Measurements from ENCODE around the gene ATP10A.

ATP10A gene

DNA sequence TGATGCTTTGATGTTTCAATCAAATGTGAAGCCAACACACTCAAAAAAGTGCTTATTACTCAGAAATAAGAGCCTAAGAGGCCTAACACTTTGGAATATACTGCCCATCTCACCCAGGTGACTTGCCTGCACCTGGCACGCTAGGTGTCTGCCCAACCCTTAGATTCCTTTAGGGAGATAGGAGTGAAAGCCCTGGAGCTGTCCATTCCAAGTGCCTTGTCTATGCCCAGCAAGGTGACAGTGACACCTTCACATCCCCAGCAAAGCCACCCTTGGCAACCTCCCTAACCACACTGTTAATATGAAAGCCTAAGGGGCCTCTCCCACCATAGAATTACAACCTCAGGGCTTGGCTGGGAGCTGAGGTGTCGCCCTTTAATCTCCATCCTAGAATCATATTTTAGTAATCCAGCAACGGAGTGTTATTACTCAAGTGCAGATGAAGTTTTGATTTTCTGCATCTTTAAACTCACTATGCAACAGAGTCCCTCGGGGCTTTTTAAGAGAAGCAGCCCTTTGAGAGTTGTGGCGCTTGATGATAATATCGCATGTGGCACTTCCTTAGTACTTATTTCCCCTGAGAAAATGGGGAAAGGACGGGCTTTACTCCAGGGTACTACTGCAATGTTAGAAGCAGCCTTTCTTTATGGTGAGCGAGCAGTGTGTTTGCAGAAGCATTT is 24.8 kb downstream of the ATP10A start:
- no peak for DNase-seq (ENCODE audit: extremely low read depth, low read depth)
- TF ChIP-seq, protein P1, sequence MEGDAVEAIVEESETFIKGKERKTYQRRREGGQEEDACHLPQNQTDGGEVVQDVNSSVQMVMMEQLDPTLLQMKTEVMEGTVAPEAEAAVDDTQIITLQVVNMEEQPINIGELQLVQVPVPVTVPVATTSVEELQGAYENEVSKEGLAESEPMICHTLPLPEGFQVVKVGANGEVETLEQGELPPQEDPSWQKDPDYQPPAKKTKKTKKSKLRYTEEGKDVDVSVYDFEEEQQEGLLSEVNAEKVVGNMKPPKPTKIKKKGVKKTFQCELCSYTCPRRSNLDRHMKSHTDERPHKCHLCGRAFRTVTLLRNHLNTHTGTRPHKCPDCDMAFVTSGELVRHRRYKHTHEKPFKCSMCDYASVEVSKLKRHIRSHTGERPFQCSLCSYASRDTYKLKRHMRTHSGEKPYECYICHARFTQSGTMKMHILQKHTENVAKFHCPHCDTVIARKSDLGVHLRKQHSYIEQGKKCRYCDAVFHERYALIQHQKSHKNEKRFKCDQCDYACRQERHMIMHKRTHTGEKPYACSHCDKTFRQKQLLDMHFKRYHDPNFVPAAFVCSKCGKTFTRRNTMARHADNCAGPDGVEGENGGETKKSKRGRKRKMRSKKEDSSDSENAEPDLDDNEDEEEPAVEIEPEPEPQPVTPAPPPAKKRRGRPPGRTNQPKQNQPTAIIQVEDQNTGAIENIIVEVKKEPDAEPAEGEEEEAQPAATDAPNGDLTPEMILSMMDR (IDR thresholded peaks at IDR 0.05; ENCODE audit: low read depth, low read length): no peak

DNA sequence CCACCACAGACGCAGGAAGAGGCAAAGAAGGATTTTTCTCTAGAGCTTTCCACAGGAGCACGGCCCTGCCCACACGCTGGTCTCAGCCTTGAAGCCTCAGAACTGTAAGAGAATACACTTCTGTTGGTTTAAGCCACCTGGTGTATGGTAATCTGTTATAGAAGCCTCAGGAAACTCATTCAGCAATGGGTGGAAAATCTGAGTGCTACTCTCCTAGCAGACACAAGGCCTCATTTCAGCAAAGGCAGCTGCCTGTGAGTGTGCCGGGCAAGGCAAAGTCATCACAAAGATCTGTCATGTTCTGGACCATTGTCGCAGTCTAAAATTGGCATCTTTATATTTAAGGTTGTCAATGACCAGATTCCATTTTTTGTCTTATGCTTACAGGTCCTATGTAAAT is 31.0 kb downstream of the ATP10A start:
- TF ChIP-seq, protein P1 (IDR thresholded peaks at IDR 0.05; ENCODE audit: low read depth, low read length): no peak

DNA sequence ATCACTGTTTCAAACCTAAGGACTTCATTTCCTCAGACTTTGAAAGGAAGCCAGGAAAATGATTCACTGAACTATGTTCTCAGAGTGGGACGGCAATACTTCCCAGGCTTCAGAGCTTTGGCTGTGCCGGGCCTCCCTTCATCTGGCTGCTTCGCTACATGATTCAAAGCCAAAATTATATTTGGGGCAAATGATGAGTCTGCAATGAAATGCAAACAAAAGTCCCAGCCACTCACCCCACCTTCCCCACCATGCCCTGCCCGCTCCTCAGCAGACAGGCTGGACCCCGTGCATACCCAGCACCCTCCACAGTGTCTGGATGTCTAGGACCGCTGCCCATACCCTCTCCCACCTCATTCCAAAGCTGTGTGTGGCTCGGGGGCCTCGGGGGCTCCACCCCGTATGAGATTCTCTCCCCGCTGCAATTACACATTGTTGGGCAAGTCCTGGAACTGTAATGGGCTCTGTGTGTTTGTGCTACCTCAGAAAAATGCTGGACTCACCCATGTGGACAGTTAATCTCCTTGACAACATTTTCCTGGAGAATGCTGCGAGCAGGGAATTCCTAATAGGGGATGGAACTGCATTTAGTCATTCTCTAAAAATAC is 32.2 kb downstream of the ATP10A start:
- TF ChIP-seq, protein P1 (IDR thresholded peaks at IDR 0.05; ENCODE audit: low read depth, low read length): no peak
- peak; percentile 86 for DNase-seq (ENCODE audit: extremely low read depth, low read depth)

More for the DNA sequence above, 31.0 kb downstream of the ATP10A start:
- no peak for DNase-seq (ENCODE audit: extremely low read depth, low read depth)

DNA sequence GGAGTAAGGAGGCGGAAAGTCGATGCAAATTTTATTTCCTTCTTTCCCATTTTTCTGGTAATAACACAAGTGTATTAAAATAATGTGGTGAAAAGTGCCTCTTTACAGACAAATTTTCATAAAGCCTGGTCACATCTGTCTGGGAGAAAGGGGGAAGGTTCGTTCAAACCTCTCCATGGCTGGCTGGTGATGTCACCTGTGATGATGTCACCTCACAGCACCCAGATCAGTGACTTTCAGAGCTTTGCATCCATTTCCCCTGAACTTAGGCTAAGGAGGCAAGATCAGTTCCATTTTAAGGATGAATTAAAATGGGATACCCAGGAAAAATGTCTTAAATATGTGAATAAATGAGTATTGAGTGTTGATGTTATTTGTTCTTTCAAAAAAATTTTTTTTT is 34.1 kb downstream of the ATP10A start:
- DNase-seq (ENCODE audit: extremely low read depth, low read depth): no peak
- TF ChIP-seq, protein P1 (IDR thresholded peaks at IDR 0.05; ENCODE audit: low read depth, low read length): no peak

DNA sequence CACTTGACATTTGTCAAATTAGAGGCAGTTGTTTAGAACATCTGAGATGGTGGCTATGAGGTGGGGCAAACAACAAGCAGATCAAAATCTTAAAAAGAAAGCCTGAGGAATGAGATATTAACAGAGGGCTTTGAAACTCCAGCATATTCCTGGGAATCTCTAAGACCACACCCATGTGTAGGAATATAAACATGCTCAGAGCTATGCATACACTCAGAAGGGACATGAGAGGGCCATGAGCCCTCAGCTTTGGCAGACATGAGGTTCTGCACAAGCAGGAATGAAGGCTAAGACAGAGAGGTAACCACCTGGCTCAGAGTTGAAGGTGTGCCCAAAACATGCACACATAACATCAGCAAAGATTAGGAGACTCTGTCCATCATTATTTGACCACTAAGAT is 37.9 kb downstream of the ATP10A start:
- no peak for DNase-seq (ENCODE audit: extremely low read depth, low read depth)

DNA sequence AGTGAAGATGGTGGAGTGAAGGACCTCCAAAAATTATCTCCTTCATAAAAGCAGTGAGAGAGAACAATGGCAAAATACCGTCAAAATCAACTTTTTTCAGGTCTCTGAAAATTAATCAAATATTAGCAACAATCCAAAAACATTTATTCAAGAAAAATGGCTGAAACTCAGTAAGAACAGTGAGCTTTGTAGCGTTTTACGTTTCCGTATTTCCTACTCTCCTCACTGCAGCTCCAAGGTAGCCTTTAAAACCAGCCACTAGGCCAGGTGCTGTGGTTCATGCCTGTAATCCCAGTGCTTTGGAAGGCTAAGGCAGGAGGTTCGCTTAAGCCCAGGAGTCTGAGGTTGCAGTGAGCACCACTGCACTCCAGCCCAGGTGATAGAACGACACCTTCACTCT is 38.5 kb downstream of the ATP10A start:
- TF ChIP-seq, protein P1 (IDR thresholded peaks at IDR 0.05; ENCODE audit: low read depth, low read length): no peak
- no peak for DNase-seq (ENCODE audit: extremely low read depth, low read depth)

More for the DNA sequence above, 37.9 kb downstream of the ATP10A start:
- TF ChIP-seq, protein P1 (IDR thresholded peaks at IDR 0.05; ENCODE audit: low read depth, low read length): no peak

DNA sequence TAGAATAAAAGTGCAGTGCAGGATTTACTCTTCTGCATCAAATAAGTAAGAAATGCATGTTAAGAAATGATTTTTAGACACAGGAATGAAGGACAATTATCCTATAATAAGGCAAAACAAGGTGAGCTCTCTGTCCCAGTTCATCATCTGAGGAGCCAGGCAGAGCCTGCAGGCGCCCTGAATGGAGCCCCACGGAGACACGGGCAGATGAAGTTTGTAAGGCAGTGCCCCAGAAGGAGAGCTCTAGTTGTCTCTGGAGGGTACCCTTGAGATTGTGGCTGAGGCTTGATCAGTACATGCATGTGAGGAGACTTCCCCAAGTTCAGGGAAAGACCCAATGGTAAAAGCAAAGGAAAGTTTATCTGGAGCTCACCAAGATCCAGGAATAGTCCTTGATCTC is 50.3 kb downstream of the ATP10A start:
- TF ChIP-seq, protein P1 (IDR thresholded peaks at IDR 0.05; ENCODE audit: low read depth, low read length): no peak
- DNase-seq (ENCODE audit: extremely low read depth, low read depth): no peak
